Chondrocyte (in vitro differentiated cells): ENCODE results near the gene SPG7. TPM values are rescaled to one million over a fixed set of nuclear protein-coding genes. Genes with fewer than 3 reads are reported as not detected.

Source experiments
- DNase-seq: peaks from one replicate; pipeline ENCODE4 v3.0.0; 2021; ENCODE audit warnings: mixed read lengths, low spot score
- H3K27ac Mint-ChIP-seq: one replicate; pipeline ENCODE4 v1.8.0; 2021; ENCODE audit warnings: mild to moderate bottlenecking, moderate library complexity, mixed read lengths; ENCODE audit not compliant: unreplicated experiment
- H3K27me3 Mint-ChIP-seq: 2 replicates; pipeline ENCODE4 v1.8.0; 2021; ENCODE audit warnings: low read depth, mixed read lengths
- H3K36me3 Mint-ChIP-seq: 2 replicates; pipeline ENCODE4 v1.8.0; 2021; ENCODE audit warnings: low read depth, mixed read lengths
- H3K4me1 Mint-ChIP-seq: 2 replicates; pipeline ENCODE4 v1.8.0; 2021; ENCODE audit warnings: low read depth, mild to moderate bottlenecking, mixed read lengths
- H3K4me3 Mint-ChIP-seq: one replicate; pipeline ENCODE4 v1.8.0; 2021; ENCODE audit warnings: mild to moderate bottlenecking, moderate library complexity, mixed read lengths; ENCODE audit not compliant: unreplicated experiment
- H3K9me3 Mint-ChIP-seq: 2 replicates; pipeline ENCODE4 v1.8.0; 2021; ENCODE audit warnings: low read depth, mixed read lengths
- total RNA-seq: library from RNA; stranded (reverse); gene quantifications from 3 replicates; pipeline ENCODE4 v1.2.1, GENCODE V29; 2021
- TF ChIP-seq, protein P1 (sequence below): fragments of 200-600 bp; sonication (generic); IDR thresholded peaks from 2 replicates; pipeline ENCODE4 v1.5.0; 2021; ENCODE audit warnings: antibody characterized with exemption, mild to moderate bottlenecking, moderate library complexity

SPG7 gene
- total RNA-seq, 1 donor from 2014 or later, result 87.6 TPM

DNA sequence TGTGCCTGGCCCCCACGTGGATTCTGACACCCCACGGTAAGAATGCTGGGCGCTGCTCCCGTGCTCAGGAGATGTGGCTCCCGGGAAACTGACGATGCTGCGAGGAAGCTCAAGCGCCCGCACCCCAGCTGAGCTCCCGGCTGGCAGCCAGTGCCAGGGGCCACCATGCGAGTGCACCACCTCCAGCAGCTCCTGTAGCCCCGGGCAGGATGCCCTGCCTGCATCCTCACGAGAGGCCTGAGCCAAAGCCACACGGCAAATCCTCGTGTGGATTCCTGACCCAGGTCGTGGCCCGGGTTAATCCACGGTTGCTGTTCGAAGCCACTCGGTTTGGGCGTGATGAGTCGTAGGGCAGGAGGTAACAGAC lies 93.7 kb downstream of the SPG7 start:
- no peaks in the 10 kb centered on the region for H3K36me3 Mint-ChIP-seq
- H3K27me3 Mint-ChIP-seq, result no peaks in the 10 kb centered on the region
- DNase-seq, result no peak
- no peaks in the 10 kb centered on the region for H3K9me3 Mint-ChIP-seq
- H3K27ac Mint-ChIP-seq, result peak overlapping the region; percentile 89
- peaks cover 15% of the 10 kb centered on the region for H3K4me1 Mint-ChIP-seq
- no peak overlapping the region for H3K4me3 Mint-ChIP-seq
- TF ChIP-seq, protein P1, sequence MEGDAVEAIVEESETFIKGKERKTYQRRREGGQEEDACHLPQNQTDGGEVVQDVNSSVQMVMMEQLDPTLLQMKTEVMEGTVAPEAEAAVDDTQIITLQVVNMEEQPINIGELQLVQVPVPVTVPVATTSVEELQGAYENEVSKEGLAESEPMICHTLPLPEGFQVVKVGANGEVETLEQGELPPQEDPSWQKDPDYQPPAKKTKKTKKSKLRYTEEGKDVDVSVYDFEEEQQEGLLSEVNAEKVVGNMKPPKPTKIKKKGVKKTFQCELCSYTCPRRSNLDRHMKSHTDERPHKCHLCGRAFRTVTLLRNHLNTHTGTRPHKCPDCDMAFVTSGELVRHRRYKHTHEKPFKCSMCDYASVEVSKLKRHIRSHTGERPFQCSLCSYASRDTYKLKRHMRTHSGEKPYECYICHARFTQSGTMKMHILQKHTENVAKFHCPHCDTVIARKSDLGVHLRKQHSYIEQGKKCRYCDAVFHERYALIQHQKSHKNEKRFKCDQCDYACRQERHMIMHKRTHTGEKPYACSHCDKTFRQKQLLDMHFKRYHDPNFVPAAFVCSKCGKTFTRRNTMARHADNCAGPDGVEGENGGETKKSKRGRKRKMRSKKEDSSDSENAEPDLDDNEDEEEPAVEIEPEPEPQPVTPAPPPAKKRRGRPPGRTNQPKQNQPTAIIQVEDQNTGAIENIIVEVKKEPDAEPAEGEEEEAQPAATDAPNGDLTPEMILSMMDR, result no peak

DNA sequence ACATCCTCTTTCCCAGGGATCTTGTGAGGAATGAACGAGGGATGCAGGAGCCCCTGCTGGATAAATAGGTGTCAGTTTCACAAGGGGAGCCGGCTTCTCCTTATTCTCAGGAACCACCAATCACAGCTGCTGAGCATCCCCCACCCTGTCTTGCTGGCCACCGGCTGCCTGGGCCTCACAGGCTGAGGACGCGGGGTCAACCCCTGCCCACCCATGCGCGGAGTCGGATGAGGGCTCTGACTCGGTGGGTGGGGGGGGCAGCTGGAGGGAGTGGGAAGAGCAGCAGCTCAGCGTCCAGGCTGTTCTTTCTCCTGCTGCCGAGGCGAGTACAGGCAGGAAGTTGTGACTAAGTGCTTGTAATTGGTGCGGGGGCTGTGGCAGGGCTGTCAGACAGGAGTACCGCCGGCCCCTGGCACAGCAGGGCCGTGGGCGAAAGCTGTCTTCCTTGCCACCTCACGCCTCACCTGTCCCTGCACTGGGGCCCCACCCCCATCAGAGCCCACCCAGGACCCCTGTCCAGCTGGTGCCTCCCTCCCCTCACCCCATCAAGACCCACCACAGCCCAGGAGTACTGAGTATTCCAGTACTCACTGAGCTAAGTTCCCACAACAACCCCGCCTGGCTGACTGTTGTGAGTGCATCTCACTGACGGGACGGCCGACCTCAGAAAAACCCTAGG lies 94.2 kb downstream of the SPG7 start:
- Mint-ChIP-seq H3K27ac (peak overlapping the region; percentile 89), H3K9me3 (no peaks in the 10 kb centered on the region), H3K27me3 (no peaks in the 10 kb centered on the region), H3K4me3 (peak overlapping the region; percentile 49), H3K4me1 (peaks cover 15% of the 10 kb centered on the region), H3K36me3 (no peaks in the 10 kb centered on the region)
- TF ChIP-seq, protein P1, result peak; percentile 26
- no peak for DNase-seq

DNA sequence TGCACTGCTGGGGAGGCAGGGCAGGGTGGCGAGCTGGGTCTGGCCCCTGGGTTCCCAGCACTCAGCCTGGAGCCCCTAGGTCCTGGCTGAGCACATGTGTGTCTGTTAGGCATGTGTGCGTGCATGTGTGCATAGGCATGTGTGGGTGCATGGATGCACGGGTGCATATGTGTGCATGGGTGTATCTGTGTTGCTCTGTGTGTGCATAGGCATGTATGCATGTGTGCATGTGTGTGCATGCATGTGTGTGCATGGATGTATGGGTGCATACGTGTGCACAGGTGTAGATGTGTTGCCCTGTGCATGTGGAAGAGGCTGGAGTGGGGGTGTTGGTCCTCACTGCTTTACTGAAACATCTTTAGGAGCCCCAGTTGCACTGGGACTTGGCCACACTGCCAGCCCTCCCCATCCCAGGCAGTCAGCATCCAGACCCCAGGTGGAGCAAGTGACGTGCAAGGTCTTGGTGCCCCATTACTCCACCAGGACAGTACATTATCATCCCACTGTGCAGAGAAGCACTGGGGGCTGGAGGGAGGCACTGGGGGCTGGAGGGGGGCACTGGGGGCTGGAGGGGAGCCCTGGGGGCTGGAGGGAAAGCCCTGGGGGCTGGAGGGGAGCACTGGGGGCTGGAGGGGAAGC lies 94.9 kb downstream of the SPG7 start:
- peaks cover 15% of the 10 kb centered on the region for H3K4me1 Mint-ChIP-seq
- H3K27me3 Mint-ChIP-seq, result no peaks in the 10 kb centered on the region
- H3K9me3 Mint-ChIP-seq, result no peaks in the 10 kb centered on the region
- DNase-seq, result no peak
- TF ChIP-seq, protein P1, result no peak
- H3K36me3 Mint-ChIP-seq, result no peaks in the 10 kb centered on the region
- peak overlapping the region; percentile 89 for H3K27ac Mint-ChIP-seq
- no peak overlapping the region for H3K4me3 Mint-ChIP-seq

DNA sequence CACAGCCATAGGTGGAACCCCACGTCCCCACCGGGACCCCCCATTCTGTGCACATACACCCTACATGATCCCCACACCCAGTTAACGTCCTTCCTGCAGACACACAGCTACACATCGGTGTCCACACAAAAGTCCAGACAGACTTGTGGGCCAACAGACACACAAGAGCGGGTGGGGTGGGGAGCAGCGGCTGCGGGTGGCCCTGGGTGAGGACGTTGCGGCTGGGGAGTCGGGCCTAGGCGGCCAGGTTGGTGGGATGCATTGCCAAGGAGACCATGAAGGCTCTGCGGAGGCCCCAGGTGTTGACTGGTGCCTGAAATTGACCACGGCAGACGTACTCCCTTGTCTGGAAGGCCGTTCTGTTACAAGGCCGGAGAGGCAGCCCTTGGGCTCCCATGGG lies 96.6 kb downstream of the SPG7 start:
- H3K36me3 Mint-ChIP-seq, result no peaks in the 10 kb centered on the region
- H3K4me1 Mint-ChIP-seq, result peaks cover 15% of the 10 kb centered on the region
- TF ChIP-seq, protein P1, result no peak
- DNase-seq, result no peak
- no peaks in the 10 kb centered on the region for H3K9me3 Mint-ChIP-seq
- no peak overlapping the region for H3K27ac Mint-ChIP-seq
- no peaks in the 10 kb centered on the region for H3K27me3 Mint-ChIP-seq
- H3K4me3 Mint-ChIP-seq, result no peak overlapping the region

DNA sequence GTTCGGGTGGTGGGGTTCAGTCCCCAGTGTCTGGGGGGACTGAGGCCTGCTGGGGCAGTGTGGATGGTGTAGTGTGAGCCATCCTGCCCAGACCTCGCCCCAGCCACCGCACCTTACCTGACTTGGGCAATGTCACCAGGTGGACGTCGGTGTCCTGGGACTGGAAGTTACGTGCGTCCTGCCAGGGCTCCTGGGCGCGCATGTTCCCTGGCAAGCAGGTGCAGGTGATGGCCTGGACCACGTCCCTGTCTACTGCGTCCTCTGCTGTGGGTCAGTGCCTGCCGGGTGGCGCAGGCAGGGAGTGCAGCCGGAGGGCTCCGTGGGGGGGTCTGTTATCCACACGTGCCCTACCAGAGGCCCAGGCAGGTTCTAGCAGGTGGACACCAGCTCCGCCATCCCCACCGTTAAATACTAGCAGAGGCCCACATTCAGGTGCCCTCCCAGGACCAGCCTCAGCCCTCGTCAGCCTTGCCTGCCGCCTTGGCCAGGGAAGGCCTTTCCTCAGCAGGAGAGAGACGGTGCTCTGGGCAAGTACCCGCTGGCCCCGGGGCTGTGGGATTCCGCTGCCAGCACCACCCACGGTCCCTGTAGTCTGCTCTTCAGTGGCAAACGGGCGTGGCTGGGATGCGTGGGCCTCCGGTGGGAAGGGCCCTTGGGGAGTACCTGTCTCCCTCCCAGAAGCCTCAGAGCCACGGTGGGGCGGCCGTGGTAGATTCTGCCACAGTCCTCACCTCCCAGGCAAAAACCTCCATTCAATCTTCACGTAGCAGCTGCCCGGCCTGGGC lies 97.2 kb downstream of the SPG7 start:
- Mint-ChIP-seq H3K27ac (no peak overlapping the region), H3K27me3 (no peaks in the 10 kb centered on the region), H3K4me1 (peaks cover 15% of the 10 kb centered on the region), H3K9me3 (no peaks in the 10 kb centered on the region), H3K4me3 (no peak overlapping the region), H3K36me3 (no peaks in the 10 kb centered on the region)
- TF ChIP-seq, protein P1, result no peak
- DNase-seq, result no peak
